Astrocyte (in vitro differentiated cells and primary cell): Measurements from ENCODE around the gene GNAI2. TPM values are rescaled to one million over a fixed set of nuclear protein-coding genes. Genes with fewer than 3 reads are reported as not detected.

Experiments
- DNase-seq: peaks from one replicate; pipeline ENCODE4 v3.0.0-alpha.2; 2010; ENCODE audit warnings: low read depth
- FAIRE-seq: peaks from 2 replicates; lab custom pipeline; 2011; peaks lifted over from hg19 to GRCh38; lab: Jason Lieb, UNC
- H2AFZ ChIP-seq: 2 replicates; pipeline ENCODE4 v1.6.0; 2012; ENCODE audit warnings: low read depth, low read length, inconsistent platforms
- H3K27ac ChIP-seq: 2 replicates; pipeline ENCODE4 v1.5.1; 2011; ENCODE audit warnings: low read depth, low read length, inconsistent platforms
- H3K27me3 ChIP-seq: 2 replicates; pipeline ENCODE4 v1.6.0; 2011; ENCODE audit warnings: low read length, inconsistent platforms; ENCODE audit not compliant: insufficient read depth
- H3K36me3 ChIP-seq: 2 replicates; pipeline ENCODE4 v1.5.1; 2011; ENCODE audit warnings: low read length, inconsistent platforms; ENCODE audit not compliant: insufficient read depth
- H3K4me1 ChIP-seq: 2 replicates; pipeline ENCODE4 v1.5.1; 2011; ENCODE audit warnings: low read length, inconsistent platforms; ENCODE audit not compliant: insufficient read depth
- H3K4me2 ChIP-seq: 2 replicates; pipeline ENCODE4 v1.6.0; 2012; ENCODE audit warnings: low read length, inconsistent platforms
- H3K4me3 ChIP-seq: 2 replicates; pipeline ENCODE4 v1.5.1; 2011; ENCODE audit warnings: low read depth, mild to moderate bottlenecking, low read length, inconsistent platforms; ENCODE audit not compliant: insufficient read depth
- H3K79me2 ChIP-seq: 2 replicates; pipeline ENCODE4 v1.6.0; 2012; ENCODE audit warnings: mild to moderate bottlenecking, low read length, inconsistent platforms; ENCODE audit not compliant: insufficient read depth
- H3K9ac ChIP-seq: 2 replicates; pipeline ENCODE4 v1.6.0; 2012; ENCODE audit warnings: mild to moderate bottlenecking, low read length, inconsistent platforms
- H3K9me3 ChIP-seq: 2 replicates; pipeline ENCODE4 v1.5.1; 2012; ENCODE audit warnings: low read depth, mild to moderate bottlenecking, low read length, inconsistent platforms; ENCODE audit not compliant: insufficient read depth
- H4K20me1 ChIP-seq: 2 replicates; pipeline ENCODE4 v1.6.0; 2012; ENCODE audit warnings: low read length, inconsistent platforms; ENCODE audit not compliant: insufficient read depth
- H3K27ac Mint-ChIP-seq: one replicate; pipeline ENCODE4 v1.8.0; 2021; ENCODE audit warnings: mild to moderate bottlenecking, mixed read lengths; ENCODE audit not compliant: unreplicated experiment
- H3K27me3 Mint-ChIP-seq: one replicate; pipeline ENCODE4 v1.8.0; 2021; ENCODE audit warnings: low read depth, mixed read lengths; ENCODE audit not compliant: unreplicated experiment
- H3K36me3 Mint-ChIP-seq: one replicate; pipeline ENCODE4 v1.8.0; 2021; ENCODE audit warnings: low read depth, mixed read lengths; ENCODE audit not compliant: unreplicated experiment
- H3K4me1 Mint-ChIP-seq: one replicate; pipeline ENCODE4 v1.8.0; 2021; ENCODE audit warnings: low read depth, mixed read lengths; ENCODE audit not compliant: unreplicated experiment
- H3K4me3 Mint-ChIP-seq: one replicate; pipeline ENCODE4 v1.8.0; 2021; ENCODE audit warnings: mild to moderate bottlenecking, moderate library complexity, mixed read lengths; ENCODE audit not compliant: unreplicated experiment
- H3K9me3 Mint-ChIP-seq: one replicate; pipeline ENCODE4 v1.8.0; 2021; ENCODE audit warnings: mild to moderate bottlenecking, mixed read lengths; ENCODE audit not compliant: unreplicated experiment
- EZH2 ChIP-seq: IDR thresholded peaks from 2 replicates; pipeline ENCODE4 v1.6.1; 2012; ENCODE audit warnings: mild to moderate bottlenecking, low read length, inconsistent platforms; ENCODE audit not compliant: insufficient read depth
- total RNA-seq: library from RNA; stranded (reverse); gene quantifications from 2 replicates; pipeline ENCODE4 v1.2.1, GENCODE V29; 2021
- TF ChIP-seq, protein P1 (sequence below): IDR thresholded peaks from 2 replicates; pipeline ENCODE4 v1.5.1; 2011; ENCODE audit warnings: low read depth, mild to moderate bottlenecking, inconsistent platforms, low read length, moderate library complexity; ENCODE audit not compliant: insufficient read depth

GNAI2 gene
- total RNA-seq, 1 donor from 2014 or later = 381 TPM

DNA sequence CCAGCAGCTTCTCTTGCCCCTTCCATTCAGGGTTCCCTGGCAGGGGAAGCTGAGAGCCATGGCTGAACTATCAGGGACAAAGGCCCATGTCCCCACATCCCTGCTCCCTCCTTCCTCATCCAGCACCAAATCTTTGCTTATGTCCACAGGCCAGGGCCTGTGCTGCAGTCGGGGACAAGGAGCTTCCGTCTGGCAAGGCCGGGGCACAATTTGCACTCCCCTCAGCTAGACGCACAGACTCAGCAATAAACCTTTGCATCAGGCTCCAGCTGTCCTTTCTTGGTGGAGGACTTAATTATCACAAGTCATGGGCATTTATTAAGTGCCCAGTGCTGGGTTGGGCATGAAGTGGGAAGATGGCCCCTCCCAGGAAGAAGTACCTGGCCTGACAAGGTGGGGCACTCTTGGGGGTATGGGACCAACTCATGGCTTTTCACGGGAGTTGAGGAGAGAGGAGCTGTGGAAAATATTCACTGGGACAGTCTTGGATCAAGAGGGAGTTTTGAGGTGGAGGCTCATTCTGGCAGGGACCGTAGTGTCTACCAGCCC, 39.7 kb upstream of the GNAI2 start:
- H3K36me3 Mint-ChIP-seq = no peaks in the 10 kb centered on the region
- H3K27me3 Mint-ChIP-seq = peaks cover 37% of the 10 kb centered on the region

DNA sequence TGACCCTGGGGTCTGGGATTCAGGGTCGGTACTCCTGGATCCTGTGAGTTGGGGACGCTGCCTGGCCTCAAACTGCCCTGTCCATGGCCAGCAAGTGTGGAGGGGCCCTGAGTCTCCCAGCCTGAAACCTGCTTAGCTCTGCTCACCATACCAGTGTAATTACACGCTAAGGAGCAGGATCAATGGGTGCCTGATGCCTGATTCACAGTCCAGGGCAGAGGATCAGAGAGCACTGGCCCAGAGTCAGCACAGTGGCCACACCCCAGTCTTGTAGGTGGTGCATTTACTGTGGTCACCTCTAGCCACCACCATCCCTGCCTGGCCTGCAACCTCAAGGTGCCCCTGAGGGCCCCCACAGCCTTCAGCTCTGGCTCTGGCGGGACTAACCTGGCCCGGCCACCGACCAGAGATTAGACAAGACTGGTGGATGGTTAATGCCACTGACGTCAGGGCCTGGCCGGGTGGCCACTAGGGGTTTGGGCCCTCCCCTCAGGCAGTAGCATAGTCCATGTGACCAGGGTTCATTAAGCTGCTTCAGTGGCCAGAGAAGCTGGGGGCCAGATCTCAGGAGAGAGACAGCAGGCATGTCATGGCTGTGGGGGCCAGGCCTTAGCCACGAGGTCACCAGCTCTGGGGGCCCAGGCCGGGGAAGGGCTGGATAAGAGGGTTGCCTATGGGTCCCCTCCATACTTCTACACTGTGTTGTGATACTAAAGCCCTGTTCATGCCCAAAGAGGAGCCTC, 34.3 kb upstream of the GNAI2 start:
- DNase-seq = no peak
- Mint-ChIP-seq H3K9me3 (peaks cover 3% of the 10 kb centered on the region), H3K36me3 (no peaks in the 10 kb centered on the region), H3K27ac (no peak overlapping the region), H3K4me3 (no peak overlapping the region), H3K4me1 (peaks cover 10% of the 10 kb centered on the region), H3K27me3 (peaks cover 39% of the 10 kb centered on the region)
- no peak for FAIRE-seq
- Histone ChIP-seq H3K4me2 (no peak overlapping the region), H3K79me2 (no peaks in the 10 kb centered on the region), H3K27ac (no peak overlapping the region), H4K20me1 (no peaks in the 10 kb centered on the region), H3K9me3 (no peaks in the 10 kb centered on the region), H3K4me3 (no peak overlapping the region), H2AFZ (no peak overlapping the region), H3K36me3 (no peaks in the 10 kb centered on the region), H3K4me1 (no peaks in the 10 kb centered on the region), H3K9ac (no peak overlapping the region), H3K27me3 (peaks cover 24% of the 10 kb centered on the region)
- TF ChIP-seq, protein P1, sequence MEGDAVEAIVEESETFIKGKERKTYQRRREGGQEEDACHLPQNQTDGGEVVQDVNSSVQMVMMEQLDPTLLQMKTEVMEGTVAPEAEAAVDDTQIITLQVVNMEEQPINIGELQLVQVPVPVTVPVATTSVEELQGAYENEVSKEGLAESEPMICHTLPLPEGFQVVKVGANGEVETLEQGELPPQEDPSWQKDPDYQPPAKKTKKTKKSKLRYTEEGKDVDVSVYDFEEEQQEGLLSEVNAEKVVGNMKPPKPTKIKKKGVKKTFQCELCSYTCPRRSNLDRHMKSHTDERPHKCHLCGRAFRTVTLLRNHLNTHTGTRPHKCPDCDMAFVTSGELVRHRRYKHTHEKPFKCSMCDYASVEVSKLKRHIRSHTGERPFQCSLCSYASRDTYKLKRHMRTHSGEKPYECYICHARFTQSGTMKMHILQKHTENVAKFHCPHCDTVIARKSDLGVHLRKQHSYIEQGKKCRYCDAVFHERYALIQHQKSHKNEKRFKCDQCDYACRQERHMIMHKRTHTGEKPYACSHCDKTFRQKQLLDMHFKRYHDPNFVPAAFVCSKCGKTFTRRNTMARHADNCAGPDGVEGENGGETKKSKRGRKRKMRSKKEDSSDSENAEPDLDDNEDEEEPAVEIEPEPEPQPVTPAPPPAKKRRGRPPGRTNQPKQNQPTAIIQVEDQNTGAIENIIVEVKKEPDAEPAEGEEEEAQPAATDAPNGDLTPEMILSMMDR = no peak
- TF ChIP-seq EZH2 = no peak

More for the DNA sequence above, 39.7 kb upstream of the GNAI2 start:
- no peak overlapping the region for H3K27ac ChIP-seq
- no peaks in the 10 kb centered on the region for H3K36me3 ChIP-seq
- H3K9me3 ChIP-seq = no peaks in the 10 kb centered on the region
- no peak overlapping the region for H3K27ac Mint-ChIP-seq
- FAIRE-seq (no peak), DNase-seq (no peak)
- no peak overlapping the region for H3K4me2 ChIP-seq
- H3K79me2 ChIP-seq = no peaks in the 10 kb centered on the region
- no peak overlapping the region for H3K4me3 Mint-ChIP-seq
- no peak for TF ChIP-seq EZH2
- TF ChIP-seq, protein P1 = no peak
- H3K4me1 ChIP-seq = peaks cover 6% of the 10 kb centered on the region
- H3K27me3 ChIP-seq = peaks cover 21% of the 10 kb centered on the region
- H4K20me1 ChIP-seq = no peaks in the 10 kb centered on the region
- no peak overlapping the region for H2AFZ ChIP-seq
- no peak overlapping the region for H3K4me3 ChIP-seq
- no peak overlapping the region for H3K9ac ChIP-seq
- no peaks in the 10 kb centered on the region for H3K9me3 Mint-ChIP-seq
- no peaks in the 10 kb centered on the region for H3K4me1 Mint-ChIP-seq
